ENCODE measurements around the gene HAND1.

DNA sequence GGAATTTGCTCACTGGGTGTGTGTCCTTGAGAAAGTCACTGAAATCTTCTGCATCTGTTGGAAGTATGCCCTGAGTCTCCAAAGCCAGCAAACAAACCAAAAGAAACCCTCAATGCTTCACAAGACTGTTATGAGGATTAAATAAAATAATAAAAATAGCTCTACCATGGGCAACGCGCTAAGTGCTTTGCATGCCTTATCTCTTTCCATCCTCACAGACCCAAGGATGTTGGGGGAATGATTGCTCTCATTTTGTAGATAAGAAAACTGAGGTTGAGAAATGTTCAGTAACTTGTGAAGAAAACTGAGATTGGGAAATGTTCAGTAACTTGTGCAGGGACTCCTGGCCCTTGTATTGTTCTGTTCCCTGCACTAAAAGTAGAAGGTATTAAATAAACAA, 7.9 kb downstream of the HAND1 start:
- TF ChIP-seq CTCF (IDR thresholded peaks at IDR 0.05; ENCODE audit: insufficient read depth, low read length) (no peak), GABPA (IDR thresholded peaks at IDR 0.05; ENCODE audit: low read depth) (no peak), POLR2AphosphoS5 (IDR thresholded peaks at IDR 0.05; ENCODE audit: low read depth) (no peak), SPI1 (IDR thresholded peaks at IDR 0.05; ENCODE audit: borderline replicate concordance, low read depth) (no peak)
- TF ChIP-seq, protein P1, sequence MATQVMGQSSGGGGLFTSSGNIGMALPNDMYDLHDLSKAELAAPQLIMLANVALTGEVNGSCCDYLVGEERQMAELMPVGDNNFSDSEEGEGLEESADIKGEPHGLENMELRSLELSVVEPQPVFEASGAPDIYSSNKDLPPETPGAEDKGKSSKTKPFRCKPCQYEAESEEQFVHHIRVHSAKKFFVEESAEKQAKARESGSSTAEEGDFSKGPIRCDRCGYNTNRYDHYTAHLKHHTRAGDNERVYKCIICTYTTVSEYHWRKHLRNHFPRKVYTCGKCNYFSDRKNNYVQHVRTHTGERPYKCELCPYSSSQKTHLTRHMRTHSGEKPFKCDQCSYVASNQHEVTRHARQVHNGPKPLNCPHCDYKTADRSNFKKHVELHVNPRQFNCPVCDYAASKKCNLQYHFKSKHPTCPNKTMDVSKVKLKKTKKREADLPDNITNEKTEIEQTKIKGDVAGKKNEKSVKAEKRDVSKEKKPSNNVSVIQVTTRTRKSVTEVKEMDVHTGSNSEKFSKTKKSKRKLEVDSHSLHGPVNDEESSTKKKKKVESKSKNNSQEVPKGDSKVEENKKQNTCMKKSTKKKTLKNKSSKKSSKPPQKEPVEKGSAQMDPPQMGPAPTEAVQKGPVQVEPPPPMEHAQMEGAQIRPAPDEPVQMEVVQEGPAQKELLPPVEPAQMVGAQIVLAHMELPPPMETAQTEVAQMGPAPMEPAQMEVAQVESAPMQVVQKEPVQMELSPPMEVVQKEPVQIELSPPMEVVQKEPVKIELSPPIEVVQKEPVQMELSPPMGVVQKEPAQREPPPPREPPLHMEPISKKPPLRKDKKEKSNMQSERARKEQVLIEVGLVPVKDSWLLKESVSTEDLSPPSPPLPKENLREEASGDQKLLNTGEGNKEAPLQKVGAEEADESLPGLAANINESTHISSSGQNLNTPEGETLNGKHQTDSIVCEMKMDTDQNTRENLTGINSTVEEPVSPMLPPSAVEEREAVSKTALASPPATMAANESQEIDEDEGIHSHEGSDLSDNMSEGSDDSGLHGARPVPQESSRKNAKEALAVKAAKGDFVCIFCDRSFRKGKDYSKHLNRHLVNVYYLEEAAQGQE (IDR thresholded peaks at IDR 0.05; ENCODE audit: insufficient replicate concordance, low read depth) = no peak

Measured in HL-60 (cell line).